K562 (cell line): ENCODE data around the gene TMEM164. TPM values are rescaled to one million over a fixed set of nuclear protein-coding genes. Genes with fewer than 3 reads are reported as not detected.

Experiments
- ATAC-seq: fragments of 200-7000 bp; cut with Tn5 transposase; 3 replicates; pipeline ENCODE4 v1.9.1; 2020; ENCODE audit warnings: moderate library complexity
- BruUV-seq: library from RNA; stranded (reverse); fragments of 400-500 nt; replicated peaks from 2 replicates; lab custom pipeline; 2021; lab: Mats Ljungman, UMichigan
- CTCF ChIA-PET: fragments of 300-600 bp; formaldehyde crosslinking; extraction: SDS; loops from one replicate; lab custom pipeline; 2021; ENCODE audit warnings: low intra/inter-chr PET ratio; lab: Yijun Ruan, JAX
- POLR2A ChIA-PET: fragments of 300-600, 350-650 bp; sonication (Branson Sonifier 250); formaldehyde crosslinking; extraction: SDS; loops from one replicate; lab custom pipeline; 2021; ENCODE audit warnings: antibody characterized with exemption, inconsistent platforms; lab: Yijun Ruan, JAX
- DNase-seq, 4 experiments: peaks; one replicate each; pipeline versions ENCODE4 v3.0.0 to v3.0.0-alpha.2; 2011 to 2018; ENCODE audit warnings: low spot score in 3 of 4, mixed read lengths in 3 of 4; ENCODE audit errors: extremely low read depth in 1 of 4
- FAIRE-seq: peaks from 2 replicates; lab custom pipeline; 2011; peaks lifted over from hg19 to GRCh38; lab: Jason Lieb, UNC
- H2AFZ ChIP-seq: 2 replicates; pipeline ENCODE4 v1.6.0; 2011; ENCODE audit warnings: low read depth, low read length, control low read depth, inconsistent platforms
- H3K27ac ChIP-seq: fragments of 200-600 bp; 3 replicates; pipeline ENCODE4 v1.8.0; 2011; ENCODE audit warnings: low read depth, mild to moderate bottlenecking, control low read depth, inconsistent platforms, low read length, moderate library complexity, mixed read lengths; ENCODE audit errors: extremely low read depth
- H3K27me3 ChIP-seq, 2 experiments: fragments of 300-600 bp in 1 of 2; 2 replicates in 1 of 2; 3 replicates in 1 of 2; pipeline versions ENCODE4 v1.6.0 to v1.8.0; 2011; ENCODE audit warnings: inconsistent platforms in 2 of 2, low read length in 2 of 2, mild to moderate bottlenecking in 1 of 2, mixed read lengths in 1 of 2, moderate library complexity in 1 of 2; ENCODE audit not compliant: control insufficient read depth in 2 of 2, insufficient read depth in 2 of 2
- H3K36me3 ChIP-seq: fragments of 300-600 bp; 3 replicates; pipeline ENCODE4 v1.8.0; 2011; ENCODE audit warnings: mild to moderate bottlenecking, low read length, inconsistent platforms; ENCODE audit not compliant: control insufficient read depth, insufficient read depth
- H3K4me1 ChIP-seq, 2 experiments: fragments of 200-600 bp in 1 of 2; replicated peaks in 1 of 2; 2 replicates in 1 of 2; 3 replicates in 1 of 2; pipeline versions ENCODE4 v1.5.1 to v1.8.0; 2011; ENCODE audit warnings: inconsistent platforms in 2 of 2, low read length in 2 of 2, mild to moderate bottlenecking in 1 of 2, mixed read lengths in 1 of 2, moderate library complexity in 1 of 2; ENCODE audit not compliant: control insufficient read depth in 2 of 2, insufficient read depth in 2 of 2
- H3K4me2 ChIP-seq: 2 replicates; pipeline ENCODE4 v1.6.1; 2011; ENCODE audit warnings: low read length, control low read depth, inconsistent platforms, mixed read lengths; ENCODE audit not compliant: insufficient read depth
- H3K4me3 ChIP-seq: fragments of 200-600 bp; sonication (generic), shearing (Covaris generic); 2 replicates; pipeline ENCODE4 v1.5.1; 2016; ENCODE audit warnings: control low read depth, inconsistent platforms
- H3K79me2 ChIP-seq: fragments of 200-600 bp; 3 replicates; pipeline ENCODE4 v1.8.0; 2011; ENCODE audit warnings: low read length, inconsistent platforms; ENCODE audit not compliant: control insufficient read depth, insufficient read depth
- H3K9ac ChIP-seq, 2 experiments: 2 replicates each; pipeline versions ENCODE4 v1.6.0 to v1.6.1; 2011; ENCODE audit warnings: low read depth in 2 of 2, low read length in 2 of 2, control low read depth in 1 of 2, inconsistent platforms in 1 of 2, mild to moderate bottlenecking in 1 of 2, mixed read lengths in 1 of 2; ENCODE audit not compliant: insufficient read depth in 1 of 2
- H3K9me1 ChIP-seq: one replicate; pipeline ENCODE4 v1.6.0; 2011; ENCODE audit warnings: inconsistent platforms, mild to moderate bottlenecking, low read length, moderate library complexity; ENCODE audit not compliant: control insufficient read depth, insufficient read depth
- H3K9me3 ChIP-seq: replicated peaks from 2 replicates; pipeline ENCODE4 v1.5.1; 2011; ENCODE audit warnings: low read depth, low read length, inconsistent platforms; ENCODE audit not compliant: control insufficient read depth, insufficient read depth
- H4K20me1 ChIP-seq: replicated peaks from 2 replicates; pipeline ENCODE4 v1.6.1; 2011; ENCODE audit warnings: low read length, inconsistent platforms, mixed read lengths; ENCODE audit not compliant: control insufficient read depth, insufficient read depth
- BCOR ChIP-seq: fragments of 450-650 bp; IDR thresholded peaks from 2 replicates; pipeline ENCODE4 v1.6.1; 2016
- NR2F6 ChIP-seq: fragments of 450-650 bp; formaldehyde crosslinking; IDR thresholded peaks from 2 replicates; pipeline ENCODE4 v1.4.0; 2020; ENCODE audit warnings: mild to moderate bottlenecking
- POLR2AphosphoS2 ChIP-seq: IDR thresholded peaks from 2 replicates; pipeline ENCODE4 v1.6.1; 2012; ENCODE audit warnings: low read length, improper control_type of control experiment
- RBM34 ChIP-seq: fragments of 200-400 bp; formaldehyde crosslinking; IDR thresholded peaks from 2 replicates; pipeline ENCODE4 v1.6.1; 2018; ENCODE audit warnings: low read length, borderline replicate concordance; ENCODE audit not compliant: insufficient read depth
- RUNX1 ChIP-seq: sonication (generic); IDR thresholded peaks from 2 replicates; pipeline ENCODE4 v1.6.1; 2016; ENCODE audit warnings: antibody characterized with exemption, low read depth
- SIN3A ChIP-seq, 2 experiments: fragments of 150-350 bp in 1 of 2; IDR thresholded peaks; 2 replicates each; pipeline ENCODE4 v1.6.1; 2011 to 2016; ENCODE audit warnings: borderline replicate concordance in 2 of 2, low read depth in 2 of 2, low read length in 2 of 2, mild to moderate bottlenecking in 2 of 2, moderate library complexity in 2 of 2; ENCODE audit not compliant: control insufficient read depth in 1 of 2
- SIRT6 ChIP-seq: IDR thresholded peaks from one replicate; pipeline ENCODE4 v1.6.1; 2012; ENCODE audit warnings: low read depth, mild to moderate bottlenecking, control low read depth, inconsistent platforms, low read length, moderate library complexity
- SMAD2 ChIP-seq: fragments of 150-350 bp; IDR thresholded peaks from 2 replicates; pipeline ENCODE4 v1.6.1; 2014; ENCODE audit warnings: low read depth, mild to moderate bottlenecking, low read length
- SMARCE1 ChIP-seq: fragments of 450-650 bp; IDR thresholded peaks from 2 replicates; pipeline ENCODE4 v1.7.1; 2016; ENCODE audit warnings: mild to moderate bottlenecking
- TEAD4 ChIP-seq, 2 experiments: sonication (generic) in 1 of 2; formaldehyde crosslinking in 1 of 2; IDR thresholded peaks; 2 replicates each; pipeline versions ENCODE4 v1.6.1 to v1.8.0; 2012 to 2022; ENCODE audit warnings: borderline replicate concordance in 1 of 2, inconsistent platforms in 1 of 2, low read length in 1 of 2, mild to moderate bottlenecking in 1 of 2, missing genetic modification reagents in 1 of 2
- ZC3H8 ChIP-seq: fragments of 450-650 bp; IDR thresholded peaks from 2 replicates; pipeline ENCODE4 v1.6.1; 2017
- ZNF41 ChIP-seq: fragments of 250-450 bp; sonication (Bioruptor Pico); conservative IDR thresholded peaks from 2 replicates; pipeline ENCODE4 v1.4.0; 2020; ENCODE audit warnings: mild to moderate bottlenecking
- WGBS: fragments of 100-300 bp; shearing (Covaris generic); methylation state at CpG from one replicate; pipeline ENCODE4 v1.1.6; 2016; ENCODE audit warnings: low coverage, mixed read lengths; ENCODE audit not compliant: insufficient coverage; ENCODE audit errors: missing lambda C conversion rate; 5-methylcytosine and 5-hydroxymethylcytosine counted together
- in situ Hi-C: fragments of 300-500 bp; cut with MboI; formaldehyde crosslinking; loops from 4 replicates; pipeline ENCODE4 v1.15.0; 2018; ENCODE audit warnings: inconsistent platforms, mixed read lengths
- intact Hi-C: fragments of 100-400 bp; cut with micrococcal nuclease; formaldehyde crosslinking; loops from 2 replicates; pipeline ENCODE4 v1.14.2; 2022
- polyA plus RNA-seq, 8 experiments: library from polyadenylated mRNA; depleted of rRNA in 4 of 8; stranded (reverse) in 5 of 8; unstranded in 3 of 8; fragments of >200 nt; fragmentation: Nextera tagmentation in 2 of 8; fragmentation: Illumina TruSeq in 1 of 8; extraction: Ambion mirVana in 2 of 8; extraction: Trizol in 1 of 8; gene quantifications; 2 replicates each; pipeline versions ENCODE4 v1.2.1 to v1.2.3, GENCODE V29; 2011 to 2014; ENCODE audit warnings: inconsistent platforms in 1 of 8, missing spikeins in 1 of 8
- total RNA-seq, 7 experiments: library from RNA; depleted of rRNA in 6 of 7; stranded (reverse); fragments of >200 nt in 6 of 7; fragmentation: Illumina TruSeq in 2 of 7; extraction: Trizol in 2 of 7; gene quantifications; 2 replicates each; pipeline versions ENCODE4 v1.2.1 to v1.2.3, GENCODE V29; 2011 to 2021; ENCODE audit warnings: low replicate concordance in 1 of 7
- TF ChIP-seq, protein P1 (sequence below), 2 experiments: fragments of 450-650 bp; IDR thresholded peaks; 2 replicates each; pipeline ENCODE4 v1.6.1; 2016
- TF ChIP-seq, protein P2 (sequence below), 2 experiments: fragments of 450-650 bp in 1 of 2; sonication (generic) in 1 of 2; formaldehyde crosslinking; conservative IDR thresholded peaks; 2 replicates each; pipeline versions ENCODE4 v1.4.0 to v1.8.1; 2020 to 2022; ENCODE audit warnings: mild to moderate bottlenecking in 1 of 2, missing genetic modification reagents in 1 of 2
- TF ChIP-seq, protein P3 (sequence below): fragments of 150-350 bp; conservative IDR thresholded peaks from 2 replicates; pipeline ENCODE4 v1.6.1; 2014; ENCODE audit warnings: low read length

The TMEM164 gene
- total and polyA plus RNA-seq, 9 of the 15 experiments (the other 6 are each of a cell fraction or from before 2014, with no cell fraction given), result 2.4 to 57.3 (median 23.1) TPM

DNA sequence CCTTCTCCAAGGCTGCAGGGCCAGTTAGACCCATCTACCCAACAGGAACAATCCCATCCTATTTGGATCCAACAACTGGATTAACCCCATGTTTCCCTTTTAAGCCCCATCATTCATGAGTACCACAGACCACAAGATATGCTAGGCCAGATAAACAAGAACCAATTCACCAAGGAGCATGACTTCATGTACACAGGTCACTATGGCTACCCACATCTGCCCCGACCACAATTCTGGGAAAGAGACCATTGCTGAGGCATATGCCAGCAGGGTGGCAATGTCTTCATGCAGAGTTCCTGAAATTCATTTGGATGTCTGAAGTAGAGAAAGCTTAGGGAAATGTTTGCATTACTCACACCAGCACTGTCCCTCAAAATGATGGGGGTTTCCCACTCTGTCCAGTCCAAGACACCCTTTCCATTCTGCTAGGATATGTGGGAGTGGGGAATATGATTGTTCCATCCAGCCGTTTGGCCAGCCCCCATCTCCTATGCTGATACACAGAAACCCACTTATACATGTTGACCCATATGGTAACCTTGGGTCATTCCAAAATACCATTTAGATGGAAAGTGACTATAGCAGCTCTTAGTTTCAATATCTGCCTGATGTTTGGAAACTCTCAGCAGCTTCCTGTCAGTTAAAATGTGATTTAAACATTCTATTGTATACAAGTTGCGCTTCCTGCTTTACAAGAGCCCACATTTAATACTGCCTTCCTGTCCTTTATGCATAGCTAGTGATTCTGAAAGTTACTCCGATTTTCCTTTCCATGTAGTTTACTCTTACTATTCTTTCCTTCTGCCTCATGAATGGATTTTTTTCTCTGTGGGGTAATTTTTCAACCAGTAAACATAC lies 186.0 kb downstream of the TMEM164 start (continued):
- TF ChIP-seq, protein P1, sequence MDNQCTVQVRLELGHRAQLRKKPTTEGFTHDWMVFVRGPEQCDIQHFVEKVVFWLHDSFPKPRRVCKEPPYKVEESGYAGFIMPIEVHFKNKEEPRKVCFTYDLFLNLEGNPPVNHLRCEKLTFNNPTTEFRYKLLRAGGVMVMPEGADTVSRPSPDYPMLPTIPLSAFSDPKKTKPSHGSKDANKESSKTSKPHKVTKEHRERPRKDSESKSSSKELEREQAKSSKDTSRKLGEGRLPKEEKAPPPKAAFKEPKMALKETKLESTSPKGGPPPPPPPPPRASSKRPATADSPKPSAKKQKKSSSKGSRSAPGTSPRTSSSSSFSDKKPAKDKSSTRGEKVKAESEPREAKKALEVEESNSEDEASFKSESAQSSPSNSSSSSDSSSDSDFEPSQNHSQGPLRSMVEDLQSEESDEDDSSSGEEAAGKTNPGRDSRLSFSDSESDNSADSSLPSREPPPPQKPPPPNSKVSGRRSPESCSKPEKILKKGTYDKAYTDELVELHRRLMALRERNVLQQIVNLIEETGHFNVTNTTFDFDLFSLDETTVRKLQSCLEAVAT (IDR thresholded peaks at IDR 0.05), result no peak
- TF ChIP-seq TEAD4 (IDR thresholded peaks at IDR 0.05; ENCODE audit: low read length) (no peak), TEAD4 (CRISPR knock-in tag; IDR thresholded peaks at IDR 0.05; ENCODE audit: borderline replicate concordance) (no peak), BCOR (no peak), RUNX1 (no peak), POLR2AphosphoS2 (no peak), NR2F6 (no peak)

DNA sequence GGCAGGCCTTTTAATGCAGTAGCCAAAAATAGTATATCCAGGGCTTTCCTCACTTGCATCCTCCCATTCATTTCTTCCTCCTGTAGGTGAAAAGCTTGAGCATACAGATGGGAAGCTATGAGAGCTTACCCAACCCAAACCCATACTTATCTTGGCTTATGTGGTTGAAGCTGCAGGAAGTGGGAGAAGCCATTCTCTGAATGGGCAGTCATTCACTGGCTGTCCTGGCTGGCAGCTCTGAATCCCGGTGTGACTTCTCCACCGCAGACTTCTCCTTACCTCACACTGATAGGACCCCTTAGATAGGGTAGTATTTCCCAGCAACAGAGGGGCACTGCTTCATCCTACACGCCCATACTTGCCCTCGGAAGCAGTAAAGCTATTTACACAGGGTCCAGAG lies 189.6 kb downstream of the TMEM164 start:
- BruUV-seq, result no TSS peak
- Histone ChIP-seq H3K4me3 (no peak overlapping the region), H3K9me1 (no peaks in the 10 kb centered on the region), H3K9me3 (no peaks in the 10 kb centered on the region), H2AFZ (no peak overlapping the region), H3K27me3 (no peaks in the 10 kb centered on the region), H3K4me1 (peaks cover 0 to 7% of the 10 kb centered on the region in 2 experiments; a peak in 2 of 5 replicates), H3K9ac (no peak overlapping the region), H3K79me2 (no peaks in the 10 kb centered on the region), H3K36me3 (peaks cover 16% of the 10 kb centered on the region; the same call in 2 of the 3 replicates), H3K4me2 (no peak overlapping the region), H4K20me1 (no peaks in the 10 kb centered on the region), H3K27ac (no peak overlapping the region)
- POLR2A ChIA-PET, result interaction anchor here (0.9 kb wide), 1 partner anchor 15 kb away, joined by 3 read pairs; no protein-coding TSS in a partner anchor
- 81% methylated on average over 3 of the region's 4 CpGs for WGBS
- intact Hi-C loops, result no loop called here
- in situ Hi-C loops, result no loop called here
- no peak for FAIRE-seq
- DNase-seq, result no peak
- CTCF ChIA-PET, result no interaction called here
- ATAC-seq, result no peak
- TF ChIP-seq ZNF41 (CRISPR knock-in tag), result no peak
- TF ChIP-seq RBM34, result no peak
- TF ChIP-seq, protein P2, sequence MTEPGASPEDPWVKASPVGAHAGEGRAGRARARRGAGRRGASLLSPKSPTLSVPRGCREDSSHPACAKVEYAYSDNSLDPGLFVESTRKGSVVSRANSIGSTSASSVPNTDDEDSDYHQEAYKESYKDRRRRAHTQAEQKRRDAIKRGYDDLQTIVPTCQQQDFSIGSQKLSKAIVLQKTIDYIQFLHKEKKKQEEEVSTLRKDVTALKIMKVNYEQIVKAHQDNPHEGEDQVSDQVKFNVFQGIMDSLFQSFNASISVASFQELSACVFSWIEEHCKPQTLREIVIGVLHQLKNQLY (CRISPR knock-in tag; conservative IDR thresholded peaks at IDR 0.05), result no peak
- no peak for TF ChIP-seq SMARCE1
- TF ChIP-seq, protein P3, sequence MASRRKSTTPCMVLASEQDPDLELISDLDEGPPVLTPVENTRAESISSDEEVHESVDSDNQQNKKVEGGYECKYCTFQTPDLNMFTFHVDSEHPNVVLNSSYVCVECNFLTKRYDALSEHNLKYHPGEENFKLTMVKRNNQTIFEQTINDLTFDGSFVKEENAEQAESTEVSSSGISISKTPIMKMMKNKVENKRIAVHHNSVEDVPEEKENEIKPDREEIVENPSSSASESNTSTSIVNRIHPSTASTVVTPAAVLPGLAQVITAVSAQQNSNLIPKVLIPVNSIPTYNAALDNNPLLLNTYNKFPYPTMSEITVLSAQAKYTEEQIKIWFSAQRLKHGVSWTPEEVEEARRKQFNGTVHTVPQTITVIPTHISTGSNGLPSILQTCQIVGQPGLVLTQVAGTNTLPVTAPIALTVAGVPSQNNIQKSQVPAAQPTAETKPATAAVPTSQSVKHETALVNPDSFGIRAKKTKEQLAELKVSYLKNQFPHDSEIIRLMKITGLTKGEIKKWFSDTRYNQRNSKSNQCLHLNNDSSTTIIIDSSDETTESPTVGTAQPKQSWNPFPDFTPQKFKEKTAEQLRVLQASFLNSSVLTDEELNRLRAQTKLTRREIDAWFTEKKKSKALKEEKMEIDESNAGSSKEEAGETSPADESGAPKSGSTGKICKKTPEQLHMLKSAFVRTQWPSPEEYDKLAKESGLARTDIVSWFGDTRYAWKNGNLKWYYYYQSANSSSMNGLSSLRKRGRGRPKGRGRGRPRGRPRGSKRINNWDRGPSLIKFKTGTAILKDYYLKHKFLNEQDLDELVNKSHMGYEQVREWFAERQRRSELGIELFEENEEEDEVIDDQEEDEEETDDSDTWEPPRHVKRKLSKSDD, result no peak
- TF ChIP-seq SIRT6, result no peak
- no peak for TF ChIP-seq ZC3H8
- no peak for TF ChIP-seq SIN3A (IDR thresholded peaks at IDR 0.05; ENCODE audit: borderline replicate concordance in 2 of 2, control insufficient read depth in 1 of 2, low read depth in 2 of 2, low read length in 2 of 2)
- TF ChIP-seq SMAD2, result no peak
